HG03469 (cell line): Measurements from ENCODE around the gene SHTN1.

Experiments used
- ATAC-seq: cut with Tn5 transposase; IDR thresholded peaks from one replicate; pipeline ENCODE4 v1.9.1; 2021; ENCODE audit warnings: mild to moderate bottlenecking, moderate library complexity, moderate number of reproducible peaks; ENCODE audit not compliant: unreplicated experiment

SHTN1 gene

GRCh38 chr10:116918583-116918982 lies 86.4 kb downstream of the SHTN1 start:
- no peak for ATAC-seq

- no peak for ATAC-seq
These were observed 87.5 kb downstream of the SHTN1 start for GRCh38 chr10:116917481-116917880.

- ATAC-seq, result no peak
These were observed 89.6 kb downstream of the SHTN1 start for GRCh38 chr10:116915340-116915739.

GRCh38 chr10:116913695-116914094 lies 91.3 kb downstream of the SHTN1 start:
- ATAC-seq, result no peak

GRCh38 chr10:116912162-116912561 lies 92.8 kb downstream of the SHTN1 start:
- no peak for ATAC-seq

- no peak for ATAC-seq
These were observed 94.1 kb downstream of the SHTN1 start for GRCh38 chr10:116910910-116911309.

GRCh38 chr10:116909307-116909706 lies 95.7 kb downstream of the SHTN1 start:
- no peak for ATAC-seq

- no peak for ATAC-seq
These were observed 97.6 kb downstream of the SHTN1 start for GRCh38 chr10:116907245-116907987.

GRCh38 chr10:116905845-116906210 lies 99.2 kb downstream of the SHTN1 start:
- ATAC-seq, result no peak

GRCh38 chr10:116899626-116900025 lies 105.4 kb downstream of the SHTN1 start:
- ATAC-seq, result no peak

- no peak for ATAC-seq
These were observed 111.3 kb downstream of the SHTN1 start for GRCh38 chr10:116893686-116894037.

GRCh38 chr10:116892907-116893685 lies 111.9 kb downstream of the SHTN1 start:
- no peak for ATAC-seq

- no peak for ATAC-seq
These were observed 113.8 kb downstream of the SHTN1 start for GRCh38 chr10:116891208-116891607.

GRCh38 chr10:116889066-116889465 lies 115.9 kb downstream of the SHTN1 start:
- no peak for ATAC-seq

- no peak for ATAC-seq
These were observed 116.5 kb downstream of the SHTN1 start for GRCh38 chr10:116888380-116889055.

GRCh38 chr10:116886772-116887171 lies 118.2 kb downstream of the SHTN1 start:
- ATAC-seq, result no peak

GRCh38 chr10:116882639-116883038 lies 122.3 kb downstream of the SHTN1 start:
- no peak for ATAC-seq

GRCh38 chr10:116880716-116881482 lies 124.1 kb downstream of the SHTN1 start:
- ATAC-seq, result no peak

GRCh38 chr10:116879817-116880216 lies 125.2 kb downstream of the SHTN1 start:
- ATAC-seq, result no peak

- ATAC-seq, result no peak
These were observed 126.9 kb downstream of the SHTN1 start for GRCh38 chr10:116878123-116878522.

- no peak for ATAC-seq
These were observed 127.6 kb downstream of the SHTN1 start for GRCh38 chr10:116877391-116877790.
